ENCODE results near the gene XPR1. TPM values are rescaled to one million over a fixed set of nuclear protein-coding genes. Genes with fewer than 3 reads are reported as not detected.

The XPR1 gene
- total and polyA plus RNA-seq, 2 of the 8 experiments (the other 6 are each of a cell fraction or from before 2014, with no cell fraction given) = 28.6 to 43.9 TPM

DNA sequence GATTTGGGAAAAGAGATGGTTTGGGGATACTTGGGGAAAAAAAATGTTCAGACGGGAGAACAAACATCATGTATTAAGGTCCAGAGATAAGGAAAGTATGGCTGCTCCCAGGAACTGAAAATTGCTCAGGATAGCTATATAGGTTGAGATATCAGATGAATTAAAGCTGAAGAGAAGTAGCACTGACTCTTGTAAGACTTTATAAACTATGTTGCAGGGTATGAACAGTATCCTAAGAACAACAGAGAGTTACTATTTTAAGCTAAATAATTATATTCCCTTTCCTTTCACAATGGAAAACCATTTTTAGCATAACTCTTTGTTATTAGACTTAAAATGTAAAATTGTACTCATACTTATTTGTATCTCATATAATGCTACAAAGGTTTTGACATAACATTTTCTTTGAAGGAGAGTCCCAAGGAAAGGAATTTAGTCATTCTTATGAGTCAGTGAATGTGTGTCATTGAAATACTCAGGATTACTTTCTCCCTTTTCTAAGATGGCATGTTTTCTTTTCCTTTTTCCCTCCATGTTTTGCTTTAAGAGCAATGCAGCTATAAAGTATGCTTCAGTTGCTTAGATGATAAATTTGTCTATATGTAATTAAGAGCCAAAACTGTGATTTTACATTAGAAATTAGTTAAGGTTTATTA lies 141.5 kb downstream of the XPR1 start:
- Histone ChIP-seq H3K79me2 (ENCODE audit: control insufficient read depth in 1 of 2, insufficient read depth in 2 of 2, low read length in 2 of 2) (peaks cover 0 to 9% of the 10 kb centered on the region in 2 experiments; a peak in 1 of 4 replicates), H4K20me1 (replicated peaks in 1 of 2; ENCODE audit: control insufficient read depth in 1 of 2, insufficient read depth in 2 of 2, low read length in 2 of 2) (no peaks in the 10 kb centered on the region), H3K9me3 (ENCODE audit: insufficient read depth in 2 of 2, low read depth in 1 of 2, low read length in 1 of 2) (no peaks in the 10 kb centered on the region), H2BK15ac (ENCODE audit: low read length) (no peak overlapping the region), H2BK5ac (ENCODE audit: low read depth, low read length) (no peak overlapping the region), H3K14ac (ENCODE audit: insufficient read length) (no peak overlapping the region), H2BK12ac (ENCODE audit: low read depth, low read length) (no peak overlapping the region), H4K91ac (replicated peaks; ENCODE audit: insufficient read length, low read length) (no peak overlapping the region), H4K8ac (ENCODE audit: extremely low read depth, insufficient read depth, low read length) (no peak overlapping the region), H3K23ac (ENCODE audit: insufficient read length) (no peak overlapping the region), H3K79me1 (ENCODE audit: low read depth, low read length) (no peaks in the 10 kb centered on the region; the same call in 1 of the 2 replicates), H3K4ac (replicated peaks; ENCODE audit: insufficient read length, low read depth, low read length) (no peak overlapping the region), H3K18ac (ENCODE audit: extremely low read depth, low read length) (no peak overlapping the region), H3K9ac (replicated peaks in 1 of 4; ENCODE audit: extremely low read depth in 1 of 4, low read depth in 3 of 4, low read length in 3 of 4) (no peak overlapping the region), H3K4me3 (ENCODE audit: extremely low read depth in 1 of 4, insufficient read depth in 2 of 4, low read depth in 3 of 4, low read length in 4 of 4) (no peak overlapping the region), H3K4me2 (ENCODE audit: insufficient read depth in 1 of 2, low read depth in 2 of 2, low read length in 2 of 2) (no peak overlapping the region), H2BK120ac (replicated peaks; ENCODE audit: low read depth, low read length) (no peak overlapping the region), H3K23me2 (ENCODE audit: low read depth, low read length) (no peaks in the 10 kb centered on the region), H2BK20ac (ENCODE audit: low read length) (no peak overlapping the region), H3K4me1 (replicated peaks in 1 of 4; ENCODE audit: control insufficient read depth in 3 of 4, insufficient read depth in 4 of 4, low read length in 3 of 4) (no peaks in the 10 kb centered on the region), H3K27ac (ENCODE audit: low read depth, low read length) (no peak overlapping the region), H4K5ac (ENCODE audit: insufficient read length, low read depth, low read length) (no peak overlapping the region), H2AFZ (ENCODE audit: low read length) (no peak overlapping the region), H3K36me3 (ENCODE audit: control insufficient read depth in 2 of 4, insufficient read depth in 4 of 4, low read length in 3 of 4) (no peaks in the 10 kb centered on the region; a peak in 1 of 8 replicates), H3K56ac (replicated peaks; ENCODE audit: insufficient read length, low read depth, low read length) (peak overlapping the region; percentile 67), H3K27me3 (replicated peaks in 1 of 4; ENCODE audit: control insufficient read depth in 3 of 4, extremely low read depth in 1 of 4, insufficient read depth in 3 of 4, low read length in 3 of 4) (no peaks in the 10 kb centered on the region), H2AK5ac (ENCODE audit: low read depth, low read length) (no peak overlapping the region)
- ChIA-PET CTCF (ENCODE audit: partially characterized antibody) (no interaction called here), POLR2A (ENCODE audit: partially characterized antibody) (interaction anchor here (1.0 kb wide), 1 partner anchor 142 kb away, joined by 3 read pairs; the partner anchor contains the start of gene XPR1)
- no peak for DNase-seq (ENCODE audit: low read depth in 1 of 2, low spot score in 2 of 2)
- FAIRE-seq = no peak
- 84 to 100% methylated on average over 1 of the region's 1 CpG for WGBS, 2 experiments (ENCODE audit: extremely low coverage in 1 of 2, insufficient coverage in 1 of 2, insufficient read length in 1 of 2, insufficient replicate concordance in 2 of 2, low coverage in 1 of 2, low lambda C conversion rate in 2 of 2, missing lambda C conversion rate in 1 of 2)
- no peak for TF ChIP-seq SP1 (IDR thresholded peaks at IDR 0.05; ENCODE audit: low read depth, low read length)

All from H1 (cell line).